SK-N-SH (cell line): ENCODE results near the gene ZNF439.

Source experiments
- EP300 ChIP-seq, 2 experiments: IDR thresholded peaks; 2 replicates each; pipeline versions ENCODE4 v1.4.0 to v1.6.1; 2012; ENCODE audit warnings: borderline replicate concordance in 1 of 2, low read depth in 1 of 2, low read length in 1 of 2
- FOXM1 ChIP-seq: IDR thresholded peaks from 2 replicates; pipeline ENCODE4 v1.4.0; 2012; ENCODE audit warnings: low read depth, mild to moderate bottlenecking
- JUND ChIP-seq: IDR thresholded peaks from 2 replicates; pipeline ENCODE4 v1.4.0; 2012
- MAX ChIP-seq: IDR thresholded peaks from 2 replicates; pipeline ENCODE4 v1.4.0; 2012; ENCODE audit warnings: low read depth
- NFIC ChIP-seq: IDR thresholded peaks from 2 replicates; pipeline ENCODE4 v1.4.0; 2012; ENCODE audit warnings: borderline replicate concordance
- POLR2AphosphoS5 ChIP-seq: IDR thresholded peaks from 2 replicates; pipeline ENCODE4 v1.6.1; 2012; ENCODE audit warnings: low read depth, low read length
- TAF1 ChIP-seq: IDR thresholded peaks from 2 replicates; pipeline ENCODE4 v1.6.1; 2012; ENCODE audit warnings: low read depth, mild to moderate bottlenecking, low read length, moderate library complexity, borderline replicate concordance
- YY1 ChIP-seq: IDR thresholded peaks from 2 replicates; pipeline ENCODE4 v1.4.0; 2012; ENCODE audit warnings: low read depth, mild to moderate bottlenecking
- TF ChIP-seq, protein P1 (sequence below): fragments of 200-600 bp; sonication (generic); IDR thresholded peaks from 2 replicates; pipeline ENCODE4 v1.6.1; 2017; ENCODE audit warnings: antibody characterized with exemption, mild to moderate bottlenecking, moderate library complexity
- TF ChIP-seq, protein P2 (sequence below): IDR thresholded peaks from 2 replicates; pipeline ENCODE4 v1.6.1; 2012; ENCODE audit warnings: mild to moderate bottlenecking, low read depth, low read length, moderate library complexity
- TF ChIP-seq, protein P3 (sequence below): fragments of 150-350 bp; IDR thresholded peaks from 2 replicates; pipeline ENCODE4 v1.6.1; 2017; ENCODE audit warnings: antibody characterized with exemption, low read length, low read depth, borderline replicate concordance

- TF ChIP-seq, protein P1, sequence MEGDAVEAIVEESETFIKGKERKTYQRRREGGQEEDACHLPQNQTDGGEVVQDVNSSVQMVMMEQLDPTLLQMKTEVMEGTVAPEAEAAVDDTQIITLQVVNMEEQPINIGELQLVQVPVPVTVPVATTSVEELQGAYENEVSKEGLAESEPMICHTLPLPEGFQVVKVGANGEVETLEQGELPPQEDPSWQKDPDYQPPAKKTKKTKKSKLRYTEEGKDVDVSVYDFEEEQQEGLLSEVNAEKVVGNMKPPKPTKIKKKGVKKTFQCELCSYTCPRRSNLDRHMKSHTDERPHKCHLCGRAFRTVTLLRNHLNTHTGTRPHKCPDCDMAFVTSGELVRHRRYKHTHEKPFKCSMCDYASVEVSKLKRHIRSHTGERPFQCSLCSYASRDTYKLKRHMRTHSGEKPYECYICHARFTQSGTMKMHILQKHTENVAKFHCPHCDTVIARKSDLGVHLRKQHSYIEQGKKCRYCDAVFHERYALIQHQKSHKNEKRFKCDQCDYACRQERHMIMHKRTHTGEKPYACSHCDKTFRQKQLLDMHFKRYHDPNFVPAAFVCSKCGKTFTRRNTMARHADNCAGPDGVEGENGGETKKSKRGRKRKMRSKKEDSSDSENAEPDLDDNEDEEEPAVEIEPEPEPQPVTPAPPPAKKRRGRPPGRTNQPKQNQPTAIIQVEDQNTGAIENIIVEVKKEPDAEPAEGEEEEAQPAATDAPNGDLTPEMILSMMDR: no peak
- TF ChIP-seq, protein P2, sequence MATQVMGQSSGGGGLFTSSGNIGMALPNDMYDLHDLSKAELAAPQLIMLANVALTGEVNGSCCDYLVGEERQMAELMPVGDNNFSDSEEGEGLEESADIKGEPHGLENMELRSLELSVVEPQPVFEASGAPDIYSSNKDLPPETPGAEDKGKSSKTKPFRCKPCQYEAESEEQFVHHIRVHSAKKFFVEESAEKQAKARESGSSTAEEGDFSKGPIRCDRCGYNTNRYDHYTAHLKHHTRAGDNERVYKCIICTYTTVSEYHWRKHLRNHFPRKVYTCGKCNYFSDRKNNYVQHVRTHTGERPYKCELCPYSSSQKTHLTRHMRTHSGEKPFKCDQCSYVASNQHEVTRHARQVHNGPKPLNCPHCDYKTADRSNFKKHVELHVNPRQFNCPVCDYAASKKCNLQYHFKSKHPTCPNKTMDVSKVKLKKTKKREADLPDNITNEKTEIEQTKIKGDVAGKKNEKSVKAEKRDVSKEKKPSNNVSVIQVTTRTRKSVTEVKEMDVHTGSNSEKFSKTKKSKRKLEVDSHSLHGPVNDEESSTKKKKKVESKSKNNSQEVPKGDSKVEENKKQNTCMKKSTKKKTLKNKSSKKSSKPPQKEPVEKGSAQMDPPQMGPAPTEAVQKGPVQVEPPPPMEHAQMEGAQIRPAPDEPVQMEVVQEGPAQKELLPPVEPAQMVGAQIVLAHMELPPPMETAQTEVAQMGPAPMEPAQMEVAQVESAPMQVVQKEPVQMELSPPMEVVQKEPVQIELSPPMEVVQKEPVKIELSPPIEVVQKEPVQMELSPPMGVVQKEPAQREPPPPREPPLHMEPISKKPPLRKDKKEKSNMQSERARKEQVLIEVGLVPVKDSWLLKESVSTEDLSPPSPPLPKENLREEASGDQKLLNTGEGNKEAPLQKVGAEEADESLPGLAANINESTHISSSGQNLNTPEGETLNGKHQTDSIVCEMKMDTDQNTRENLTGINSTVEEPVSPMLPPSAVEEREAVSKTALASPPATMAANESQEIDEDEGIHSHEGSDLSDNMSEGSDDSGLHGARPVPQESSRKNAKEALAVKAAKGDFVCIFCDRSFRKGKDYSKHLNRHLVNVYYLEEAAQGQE: no peak
- TF ChIP-seq YY1 (no peak), TAF1 (no peak), POLR2AphosphoS5 (no peak), NFIC (no peak), FOXM1 (no peak), JUND (no peak), EP300 (IDR thresholded peaks at IDR 0.05; ENCODE audit: borderline replicate concordance in 1 of 2, low read depth in 1 of 2, low read length in 1 of 2) (no peak), MAX (no peak)
- TF ChIP-seq, protein P3, sequence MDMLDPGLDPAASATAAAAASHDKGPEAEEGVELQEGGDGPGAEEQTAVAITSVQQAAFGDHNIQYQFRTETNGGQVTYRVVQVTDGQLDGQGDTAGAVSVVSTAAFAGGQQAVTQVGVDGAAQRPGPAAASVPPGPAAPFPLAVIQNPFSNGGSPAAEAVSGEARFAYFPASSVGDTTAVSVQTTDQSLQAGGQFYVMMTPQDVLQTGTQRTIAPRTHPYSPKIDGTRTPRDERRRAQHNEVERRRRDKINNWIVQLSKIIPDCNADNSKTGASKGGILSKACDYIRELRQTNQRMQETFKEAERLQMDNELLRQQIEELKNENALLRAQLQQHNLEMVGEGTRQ: no peak
Observed at GRCh38 chr19:11905928-11906327, 57.4 kb downstream of the ZNF439 start.
